ENCODE data around the gene LLGL2. TPM values are rescaled to one million over a fixed set of nuclear protein-coding genes. Genes with fewer than 3 reads are reported as not detected.

LLGL2 gene
- total and polyA plus RNA-seq, 2 donors (not counting 1 experiment from before 2014, with no cell fraction given) = 40.6 to 52.0 TPM

GRCh38 chr17:75511270-75511609, 14.3 kb upstream of the LLGL2 start:
- intact Hi-C loops (cut with micrococcal nuclease) = loop anchor here (10.0 kb wide), 1 partner anchor 254 kb away; the partner anchor contains the start of gene GALK1
- no peak for TF ChIP-seq EZH2 (IDR thresholded peaks at IDR 0.05; ENCODE audit: borderline replicate concordance, insufficient read depth, low read depth, low read length, poor library complexity, severe bottlenecking)
- TF ChIP-seq, protein P1, sequence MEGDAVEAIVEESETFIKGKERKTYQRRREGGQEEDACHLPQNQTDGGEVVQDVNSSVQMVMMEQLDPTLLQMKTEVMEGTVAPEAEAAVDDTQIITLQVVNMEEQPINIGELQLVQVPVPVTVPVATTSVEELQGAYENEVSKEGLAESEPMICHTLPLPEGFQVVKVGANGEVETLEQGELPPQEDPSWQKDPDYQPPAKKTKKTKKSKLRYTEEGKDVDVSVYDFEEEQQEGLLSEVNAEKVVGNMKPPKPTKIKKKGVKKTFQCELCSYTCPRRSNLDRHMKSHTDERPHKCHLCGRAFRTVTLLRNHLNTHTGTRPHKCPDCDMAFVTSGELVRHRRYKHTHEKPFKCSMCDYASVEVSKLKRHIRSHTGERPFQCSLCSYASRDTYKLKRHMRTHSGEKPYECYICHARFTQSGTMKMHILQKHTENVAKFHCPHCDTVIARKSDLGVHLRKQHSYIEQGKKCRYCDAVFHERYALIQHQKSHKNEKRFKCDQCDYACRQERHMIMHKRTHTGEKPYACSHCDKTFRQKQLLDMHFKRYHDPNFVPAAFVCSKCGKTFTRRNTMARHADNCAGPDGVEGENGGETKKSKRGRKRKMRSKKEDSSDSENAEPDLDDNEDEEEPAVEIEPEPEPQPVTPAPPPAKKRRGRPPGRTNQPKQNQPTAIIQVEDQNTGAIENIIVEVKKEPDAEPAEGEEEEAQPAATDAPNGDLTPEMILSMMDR (IDR thresholded peaks at IDR 0.05) = no peak
- H3K27me3 ChIP-seq (replicated peaks in 1 of 4; ENCODE audit: control extremely low read depth in 1 of 4, control insufficient read depth in 3 of 4, insufficient read depth in 4 of 4, low read length in 3 of 4) = no peaks in the 10 kb centered on the region
- H3K79me2 ChIP-seq (ENCODE audit: control insufficient read depth, insufficient read depth, low read length) = no peaks in the 10 kb centered on the region
- H3K4me1 ChIP-seq (ENCODE audit: control insufficient read depth in 2 of 2, insufficient read depth in 2 of 2, low read length in 2 of 2) = peaks cover 5 to 16% of the 10 kb centered on the region in 2 donors
- no peaks in the 10 kb centered on the region for H3K36me3 ChIP-seq (replicated peaks in 1 of 2; ENCODE audit: control extremely low read depth in 1 of 2, control insufficient read depth in 1 of 2, extremely low read depth in 1 of 2, insufficient read depth in 2 of 2, low read length in 1 of 2)
- H3K9me3 ChIP-seq (ENCODE audit: control extremely low read depth in 1 of 3, control insufficient read depth in 2 of 3, insufficient read depth in 1 of 3, low read length in 2 of 3) = no peaks in the 10 kb centered on the region
- no CpG with 5 or more reads among the region's 4 CpGs for WGBS (ENCODE audit: insufficient coverage)
- H2AFZ ChIP-seq (ENCODE audit: insufficient read depth, low read depth, low read length, poor library complexity, severe bottlenecking) = no peak overlapping the region
- DNase-seq (no peak), ATAC-seq (ENCODE audit: low read depth) (no peak)
- no peaks in the 10 kb centered on the region for H4K20me1 ChIP-seq (ENCODE audit: control insufficient read depth, insufficient read depth, low read length, poor library complexity, severe bottlenecking)
- ChIA-PET POLR2A (no interaction called here), CTCF (interaction anchor here (1.2 kb wide), 1 partner anchor 76 kb away, joined by 3 read pairs; the partner anchor contains the start of gene MYO15B)
- Mint-ChIP-seq H3K4me3 (no peak overlapping the region), H3K4me1 (no peaks in the 10 kb centered on the region), H3K9me3 (ENCODE audit: insufficient read depth) (no peaks in the 10 kb centered on the region), H3K27ac (no peak overlapping the region), H3K27me3 (no peaks in the 10 kb centered on the region)
- no peak overlapping the region for H3K4me2 ChIP-seq (replicated peaks; ENCODE audit: low read depth, low read length, poor library complexity, severe bottlenecking)
- no peak overlapping the region for H3K9ac ChIP-seq (ENCODE audit: low read length)
- no peak overlapping the region for H3K4me3 ChIP-seq (ENCODE audit: control extremely low read depth in 1 of 5, extremely low read depth in 1 of 5, insufficient read depth in 1 of 5, low read depth in 2 of 5, low read length in 4 of 5)
- H3K27ac ChIP-seq (ENCODE audit: low read length in 2 of 2) = no peak overlapping the region

- H4K20me1 ChIP-seq (ENCODE audit: control insufficient read depth, insufficient read depth, low read length, poor library complexity, severe bottlenecking) = no peaks in the 10 kb centered on the region
- H3K79me2 ChIP-seq (ENCODE audit: control insufficient read depth, insufficient read depth, low read length) = peaks cover 3% of the 10 kb centered on the region
- WGBS (ENCODE audit: insufficient coverage) = 82% methylated on average over 13 of the region's 13 CpGs
- H3K4me1 Mint-ChIP-seq = no peaks in the 10 kb centered on the region
- H3K27ac ChIP-seq (ENCODE audit: low read length in 2 of 2) = no peak overlapping the region
- no peak overlapping the region for H3K9ac ChIP-seq (ENCODE audit: low read length)
- ChIA-PET CTCF (interaction anchor here (1.2 kb wide), 1 partner anchor 76 kb away, joined by 3 read pairs; the partner anchor contains the start of gene MYO15B), POLR2A (no interaction called here)
- no peak for ATAC-seq (ENCODE audit: low read depth)
- intact Hi-C loops (cut with micrococcal nuclease) = loop anchor here (10.0 kb wide), 1 partner anchor 253 kb away; the partner anchor contains the start of gene GALK1
- H2AFZ ChIP-seq (ENCODE audit: insufficient read depth, low read depth, low read length, poor library complexity, severe bottlenecking) = no peak overlapping the region
- no peak for TF ChIP-seq EZH2 (IDR thresholded peaks at IDR 0.05; ENCODE audit: borderline replicate concordance, insufficient read depth, low read depth, low read length, poor library complexity, severe bottlenecking)
- TF ChIP-seq, protein P1 (IDR thresholded peaks at IDR 0.05) = no peak
- H3K4me2 ChIP-seq (replicated peaks; ENCODE audit: low read depth, low read length, poor library complexity, severe bottlenecking) = no peak overlapping the region
- no peak overlapping the region for H3K4me3 Mint-ChIP-seq
- no peak overlapping the region for H3K27ac Mint-ChIP-seq
- no peaks in the 10 kb centered on the region for H3K36me3 ChIP-seq (replicated peaks in 1 of 2; ENCODE audit: control extremely low read depth in 1 of 2, control insufficient read depth in 1 of 2, extremely low read depth in 1 of 2, insufficient read depth in 2 of 2, low read length in 1 of 2)
- no peaks in the 10 kb centered on the region for H3K27me3 ChIP-seq (replicated peaks in 1 of 4; ENCODE audit: control extremely low read depth in 1 of 4, control insufficient read depth in 3 of 4, insufficient read depth in 4 of 4, low read length in 3 of 4)
- no peaks in the 10 kb centered on the region for H3K9me3 ChIP-seq (ENCODE audit: control extremely low read depth in 1 of 3, control insufficient read depth in 2 of 3, insufficient read depth in 1 of 3, low read length in 2 of 3)
- H3K4me1 ChIP-seq (ENCODE audit: control insufficient read depth in 2 of 2, insufficient read depth in 2 of 2, low read length in 2 of 2) = peaks cover 5 to 17% of the 10 kb centered on the region in 2 donors
- DNase-seq = no peak
- H3K9me3 Mint-ChIP-seq (ENCODE audit: insufficient read depth) = no peaks in the 10 kb centered on the region
- H3K27me3 Mint-ChIP-seq = no peaks in the 10 kb centered on the region
- no peak overlapping the region for H3K4me3 ChIP-seq (ENCODE audit: control extremely low read depth in 1 of 5, extremely low read depth in 1 of 5, insufficient read depth in 1 of 5, low read depth in 2 of 5, low read length in 4 of 5)
Measured at GRCh38 chr17:75511610-75512575, 13.6 kb upstream of the LLGL2 start.
